HG02571 (cell line): Measurements from ENCODE around the gene PDXDC1.
"Not testable (repeated sequence)": the region's sequence is repeated elsewhere in the genome, so short reads cannot be mapped to it uniquely, and the experiment has no call there.

Experiments
- ATAC-seq: cut with Tn5 transposase; IDR thresholded peaks from one replicate; pipeline ENCODE4 v1.9.1; 2021; ENCODE audit warnings: mild to moderate bottlenecking, moderate library complexity; ENCODE audit not compliant: unreplicated experiment

The PDXDC1 gene

DNA sequence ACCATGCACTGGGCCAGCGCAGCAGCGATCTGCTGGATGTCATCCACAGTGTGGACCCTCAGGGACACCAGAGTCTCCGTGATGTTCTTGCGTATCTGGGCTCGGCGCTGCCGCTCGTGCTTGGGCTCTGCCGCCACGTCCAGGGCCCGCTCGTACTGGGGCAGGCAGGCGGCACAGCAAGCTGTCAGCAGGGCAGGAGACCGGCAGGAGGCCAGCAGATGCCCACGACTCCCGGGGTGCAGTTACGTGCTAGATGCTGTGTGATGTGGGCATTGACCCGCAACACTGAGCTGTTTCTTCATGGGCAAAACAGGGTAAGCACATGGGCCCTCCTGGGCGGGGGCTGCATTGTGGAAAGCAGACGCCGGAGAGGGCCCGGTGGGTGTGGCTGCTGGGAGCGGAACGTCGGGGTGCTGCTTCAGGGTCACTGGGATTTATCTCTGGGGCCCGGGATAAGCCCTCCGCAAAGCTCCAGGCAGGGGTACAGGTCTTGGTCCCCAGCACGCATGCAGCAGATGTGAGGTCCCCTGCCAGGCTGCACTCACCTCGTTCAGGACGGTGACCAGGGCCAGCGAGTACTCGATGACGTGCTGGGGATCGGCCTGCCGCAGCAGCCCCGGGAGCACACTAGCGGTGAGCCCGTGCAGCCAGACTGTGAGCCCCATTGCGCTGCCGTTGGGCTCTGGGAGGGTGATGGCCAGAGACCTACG, 158.0 kb downstream of the PDXDC1 start:
- ATAC-seq = not testable (repeated sequence)

DNA sequence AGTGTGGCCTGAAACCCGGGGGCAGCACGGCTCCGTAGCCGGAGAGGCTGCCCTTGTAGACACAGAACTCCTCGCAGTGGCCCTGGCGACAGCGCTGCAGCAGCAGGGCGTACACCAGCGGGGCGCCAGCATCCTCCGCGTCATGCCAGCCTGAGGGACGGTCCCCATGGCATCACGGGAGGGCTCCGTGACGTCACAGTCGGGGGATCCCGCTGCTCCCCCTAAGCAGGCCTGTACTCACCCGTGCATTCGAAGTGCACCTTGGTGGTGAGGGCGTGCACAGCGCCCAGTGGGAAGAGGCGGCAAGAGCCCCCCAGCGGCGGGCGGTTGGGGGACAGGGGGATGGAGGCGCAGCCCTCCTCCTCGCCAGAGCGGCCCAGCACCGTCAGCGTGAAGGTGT, 158.7 kb downstream of the PDXDC1 start:
- not testable (repeated sequence) for ATAC-seq

DNA sequence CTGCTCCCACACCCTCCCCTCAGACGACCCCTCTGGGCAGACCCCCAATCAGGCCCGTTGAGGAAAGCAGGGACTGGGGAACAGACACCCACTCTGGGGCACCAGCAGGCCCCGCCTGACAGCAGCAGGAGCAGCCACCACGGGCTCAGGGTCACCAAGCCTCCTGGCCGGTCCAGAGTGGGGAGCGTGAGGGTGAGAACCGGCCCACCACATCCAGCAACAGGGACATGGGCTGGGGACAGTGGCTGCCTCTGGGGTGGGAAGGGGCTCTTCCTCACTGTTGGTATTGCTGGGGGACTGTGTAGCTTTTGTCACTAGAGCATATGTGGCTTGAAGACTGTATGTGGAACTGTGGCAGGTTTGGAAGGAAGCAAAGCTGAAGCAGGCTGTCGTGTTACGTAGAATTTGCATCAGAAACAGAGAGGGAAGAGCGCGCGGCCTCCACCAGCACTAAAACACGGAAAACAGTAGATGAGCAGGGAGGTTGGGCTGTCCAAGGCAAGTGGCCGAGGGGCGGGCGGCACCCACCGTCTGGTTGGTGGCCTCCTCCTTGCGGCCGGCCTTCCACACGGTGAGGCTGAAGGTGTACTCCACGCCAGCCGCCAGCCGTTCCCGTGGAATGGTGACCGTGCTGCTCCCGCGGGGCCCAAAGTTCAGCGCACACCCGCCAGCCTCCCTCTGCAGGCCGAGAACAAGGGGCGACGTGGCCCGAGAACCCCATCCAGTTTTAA, 160.1 kb downstream of the PDXDC1 start:
- not testable (repeated sequence) for ATAC-seq

DNA sequence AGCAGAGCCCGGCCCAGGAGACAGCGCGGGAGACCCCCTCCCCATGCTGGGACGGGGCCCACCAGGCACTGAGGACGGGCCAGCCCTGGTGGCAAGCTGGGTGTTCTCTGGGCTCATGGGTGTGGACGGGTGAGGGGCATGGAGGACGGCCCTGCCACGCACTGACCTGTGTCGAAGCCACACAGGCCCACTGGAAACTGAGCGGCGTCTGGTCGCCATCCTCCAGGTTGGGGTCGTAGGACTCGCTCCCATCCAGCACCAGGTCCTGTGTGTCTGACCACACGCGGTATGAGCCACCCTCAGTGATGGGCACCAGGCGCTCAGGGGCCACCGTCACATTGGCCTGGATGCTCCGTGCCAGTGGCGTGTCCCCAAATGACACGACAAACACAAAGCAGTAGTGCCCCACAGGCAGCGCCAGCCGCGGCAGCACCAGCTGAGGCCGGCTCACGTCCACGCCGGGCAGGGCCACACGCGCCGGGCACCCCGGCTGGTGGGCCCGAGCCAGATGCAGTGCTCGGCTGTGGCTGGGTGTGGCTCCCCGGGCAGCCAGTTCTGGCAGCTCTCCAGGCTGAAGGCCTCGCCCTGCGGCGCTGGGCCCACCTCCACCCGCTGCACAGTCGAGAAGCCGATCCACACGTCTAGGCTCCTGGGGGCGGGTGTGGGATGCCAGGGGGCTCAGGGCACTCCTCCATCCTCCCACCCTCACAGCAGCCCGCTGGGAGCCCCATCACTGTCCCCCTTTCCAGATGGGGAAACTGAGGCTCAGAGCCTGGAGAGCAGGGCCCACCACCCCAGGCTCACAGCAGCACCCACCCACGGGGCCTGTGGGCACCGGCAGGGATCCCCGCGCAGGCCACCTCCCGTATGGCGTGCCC, 160.9 kb downstream of the PDXDC1 start:
- not testable (repeated sequence) for ATAC-seq

DNA sequence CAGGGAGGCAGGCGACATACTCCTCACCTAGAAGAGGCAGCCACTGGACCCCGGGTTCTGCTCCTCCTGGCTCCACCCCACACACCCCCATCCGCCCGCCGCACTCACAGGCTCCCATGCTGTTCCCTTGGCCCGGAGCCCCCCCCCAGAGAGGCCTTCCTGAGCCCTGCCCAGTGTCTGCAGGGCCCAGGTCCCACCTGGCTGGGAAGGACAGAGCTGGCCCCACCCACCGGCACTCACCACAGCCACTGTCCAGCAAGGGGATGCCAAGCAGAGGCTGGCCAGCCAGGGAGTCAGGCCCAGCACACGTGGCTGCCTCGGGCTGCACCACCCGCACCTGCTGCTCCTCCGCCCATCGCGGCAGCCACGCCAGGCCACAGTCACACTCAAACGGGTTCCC, 162.7 kb downstream of the PDXDC1 start:
- not testable (repeated sequence) for ATAC-seq

DNA sequence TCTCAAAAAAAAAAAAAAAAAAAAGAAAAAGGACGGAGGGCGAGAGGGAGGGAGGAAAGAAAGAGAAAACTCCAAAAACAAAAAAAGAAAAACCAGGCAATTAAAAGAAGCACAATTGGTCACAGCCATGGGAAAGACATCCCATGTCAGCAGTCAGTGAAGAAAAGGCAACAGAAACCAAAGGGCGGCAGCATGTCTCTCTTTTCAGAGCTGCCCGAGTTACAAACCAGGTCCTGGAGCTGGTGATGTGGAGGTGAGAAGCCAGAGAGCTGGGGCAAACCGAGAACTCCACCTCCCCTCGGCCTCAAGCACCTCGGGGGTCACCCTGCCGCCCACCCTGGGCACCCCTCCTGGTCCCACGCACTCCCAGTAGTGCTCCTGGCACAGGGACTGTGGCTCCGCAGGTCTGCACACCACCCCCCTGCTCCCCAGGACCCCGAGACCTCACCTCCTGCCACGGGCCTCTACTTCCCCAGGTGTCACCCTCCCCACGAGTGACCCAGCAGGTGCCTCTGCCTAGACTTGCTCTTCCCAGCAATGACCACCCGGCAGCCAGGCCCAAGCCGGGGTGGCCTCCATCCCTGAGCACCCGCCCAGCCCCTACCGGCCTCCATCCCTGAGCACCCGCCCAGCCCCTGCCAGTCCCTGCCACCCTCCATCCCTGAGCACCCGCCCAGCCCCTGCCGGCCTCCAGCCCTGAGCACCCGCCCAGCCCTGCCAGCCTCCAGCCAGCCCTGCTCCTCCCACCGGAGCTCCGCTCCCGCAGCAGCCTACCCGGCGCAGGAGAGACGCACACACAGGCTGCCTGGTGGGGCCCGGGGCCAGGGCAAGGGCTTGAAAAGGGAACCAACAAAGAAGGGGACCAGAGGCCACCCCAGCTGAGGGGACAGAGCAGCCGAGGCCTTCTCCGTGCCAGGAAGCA, 165.9 kb downstream of the PDXDC1 start:
- not testable (repeated sequence) for ATAC-seq

DNA sequence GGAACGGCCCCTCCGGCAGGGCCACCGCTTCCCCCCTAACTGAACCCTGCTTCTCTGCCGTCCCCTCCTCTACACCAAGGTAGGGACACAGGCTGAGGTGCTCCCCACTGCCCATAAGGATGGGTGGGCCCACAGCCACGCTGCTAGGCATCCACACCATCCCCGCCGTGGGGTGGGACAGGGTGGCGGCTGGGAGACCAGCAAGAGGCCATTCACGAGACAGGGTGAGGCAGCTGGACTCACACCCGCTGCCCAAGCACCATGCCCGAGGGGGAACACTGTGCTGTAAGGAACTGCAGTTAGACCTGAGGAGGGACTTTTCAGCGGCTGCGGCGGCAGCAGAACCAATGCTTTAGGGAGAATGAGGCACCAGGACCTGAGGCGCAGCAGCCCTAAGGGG, 166.8 kb downstream of the PDXDC1 start:
- no peak for ATAC-seq

DNA sequence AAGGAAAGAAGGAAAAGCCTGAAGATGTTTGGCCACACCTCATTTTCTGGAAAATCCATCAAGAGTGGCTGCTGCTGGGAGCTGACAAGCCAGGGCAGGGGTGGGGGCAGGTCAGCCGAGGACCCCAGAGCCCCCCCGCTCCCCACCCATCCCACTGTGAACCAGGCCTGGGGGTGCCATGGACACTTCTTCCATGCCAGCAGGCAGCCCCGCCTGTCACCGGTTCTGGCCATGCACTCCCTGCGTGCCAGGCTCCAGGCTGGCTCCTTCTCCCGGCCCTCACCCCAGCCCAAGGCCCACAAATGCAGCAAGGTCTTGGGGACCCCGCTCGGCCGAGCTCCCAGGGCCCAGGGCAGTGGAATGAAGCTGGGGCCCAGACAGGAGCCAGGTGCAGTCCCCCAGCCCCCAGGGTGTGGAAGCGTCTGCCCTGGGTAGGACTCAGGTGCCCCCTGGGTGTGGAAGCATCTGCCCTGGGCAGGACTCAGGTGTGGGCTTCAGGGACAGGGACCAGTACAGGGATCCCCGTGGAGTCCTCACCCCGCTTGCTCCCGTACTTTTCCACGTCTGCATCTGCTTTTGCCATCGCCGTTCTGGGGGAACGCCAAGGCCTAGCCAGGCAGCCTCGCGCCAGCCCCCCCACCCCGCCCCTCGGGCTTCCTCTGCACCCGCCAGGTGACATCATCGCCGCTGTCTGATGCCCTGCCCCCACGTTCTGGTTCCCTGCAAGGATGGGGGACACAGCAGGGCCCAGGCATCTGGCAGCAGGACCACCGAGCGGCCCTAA, 167.5 kb downstream of the PDXDC1 start:
- ATAC-seq = not testable (repeated sequence)

DNA sequence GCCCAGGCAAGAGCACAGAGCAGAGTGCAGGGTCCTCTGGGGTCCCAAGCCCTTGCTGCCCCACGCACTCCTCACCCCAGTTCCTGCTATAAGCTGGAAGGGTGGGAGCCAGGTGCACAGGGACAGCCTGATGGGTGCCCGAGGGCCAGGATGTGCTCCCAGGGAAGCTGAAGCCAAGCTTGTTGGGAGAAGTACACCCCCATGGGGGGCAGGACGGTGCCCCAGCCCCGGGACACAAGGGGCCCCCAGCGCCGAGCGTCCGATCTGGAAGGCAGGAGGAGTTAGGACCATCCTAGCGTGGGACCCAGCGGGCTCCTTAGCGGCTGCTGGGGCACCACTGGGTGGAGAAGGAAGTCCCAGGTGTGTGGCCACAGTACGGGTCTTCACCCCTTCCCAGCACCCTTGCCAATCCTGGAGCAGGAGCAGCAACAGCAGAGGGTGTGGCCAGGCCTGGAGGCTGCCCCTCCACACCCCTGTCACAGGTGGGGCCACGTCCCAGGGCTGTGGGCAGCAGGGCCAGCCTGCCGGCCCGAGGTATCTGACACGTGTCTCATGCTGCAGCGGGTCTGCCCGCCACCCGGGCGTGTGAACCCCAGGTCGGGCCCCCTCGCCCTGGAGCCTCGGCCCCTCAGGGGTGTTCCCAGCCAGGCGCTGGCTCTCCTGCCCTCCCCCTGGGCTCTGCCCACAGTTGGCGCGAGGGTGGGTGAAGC, 168.2 kb downstream of the PDXDC1 start:
- not testable (repeated sequence) for ATAC-seq

DNA sequence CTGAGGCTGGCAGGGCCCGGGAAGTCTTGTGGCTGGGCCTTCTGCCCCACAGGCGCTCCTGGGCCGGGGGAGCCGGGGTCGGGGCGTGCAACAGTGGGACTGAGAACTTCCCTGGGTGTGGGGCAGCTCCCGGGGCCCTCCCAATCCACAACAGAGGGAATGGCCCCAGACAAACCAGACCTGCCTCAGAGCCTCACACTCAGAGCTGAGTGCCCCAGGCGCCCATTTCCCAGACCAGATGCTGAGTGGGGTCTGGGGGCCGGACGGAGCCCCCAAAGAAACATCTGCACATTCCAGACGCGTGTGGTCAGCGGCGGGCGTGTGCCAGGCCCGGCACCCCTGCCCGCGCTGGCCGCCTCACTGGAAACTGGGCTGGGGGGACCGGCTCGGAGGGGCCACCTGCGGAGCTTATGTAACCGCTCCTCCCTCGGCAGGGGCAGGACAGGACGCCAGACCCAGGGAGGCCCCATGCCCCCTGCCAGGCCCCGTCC, 168.8 kb downstream of the PDXDC1 start:
- ATAC-seq = not testable (repeated sequence)

DNA sequence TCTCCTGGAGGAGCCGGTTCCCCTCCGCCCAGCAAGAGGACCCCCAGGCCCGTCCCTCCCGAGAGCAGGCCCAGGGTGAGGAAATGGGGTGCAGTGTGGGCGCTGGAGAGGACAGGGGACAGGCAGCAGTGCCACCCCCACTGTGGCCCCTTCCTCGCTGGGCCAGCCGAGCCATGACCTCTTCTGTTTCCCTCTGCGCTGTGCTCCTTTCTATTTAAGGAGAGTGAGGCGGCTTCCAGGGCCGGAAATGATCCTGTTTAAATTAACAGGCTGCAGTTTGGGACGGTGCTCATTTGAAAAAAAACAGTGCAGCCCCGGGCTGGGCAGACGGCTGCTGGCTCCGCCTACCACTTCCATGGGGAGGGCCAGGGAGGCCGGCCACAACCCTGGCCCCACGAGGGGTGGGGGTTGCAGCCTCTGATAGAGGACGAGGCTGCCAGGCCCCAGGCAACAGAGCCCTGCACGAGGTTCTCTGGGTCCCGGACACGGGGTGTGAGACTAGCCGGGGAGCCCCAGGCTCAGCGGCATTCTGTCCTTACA, 169.3 kb downstream of the PDXDC1 start:
- ATAC-seq = not testable (repeated sequence)

DNA sequence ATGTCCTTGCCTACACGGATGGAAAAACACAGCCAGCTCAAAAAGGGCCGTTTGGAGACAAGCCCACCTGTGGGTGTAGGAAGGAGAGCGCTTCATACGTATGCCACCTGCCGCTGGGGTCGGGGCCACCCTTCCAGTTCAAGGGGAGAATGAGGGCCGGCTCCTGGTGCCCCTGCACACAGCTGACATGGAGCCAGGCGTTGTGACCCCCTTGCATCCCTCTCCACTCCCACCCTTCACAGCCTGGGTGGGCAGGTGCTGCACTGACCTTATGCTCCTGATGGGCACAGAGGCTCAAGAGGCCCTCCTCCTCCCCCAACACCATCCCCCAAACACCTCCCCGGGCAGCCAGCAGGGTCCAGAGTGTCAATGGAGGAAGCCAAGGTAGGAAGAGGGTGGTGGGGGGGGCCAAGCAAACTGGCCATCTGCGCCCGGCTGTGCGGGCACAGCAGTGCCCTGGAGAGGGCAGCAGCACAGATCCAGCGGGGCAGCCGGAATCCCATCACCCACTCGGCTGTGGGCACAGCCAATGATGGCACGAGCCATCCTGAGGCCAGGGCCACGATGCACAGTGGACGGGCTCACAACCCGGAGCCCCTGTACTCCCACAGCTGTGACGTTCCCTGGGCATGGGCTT, 170.1 kb downstream of the PDXDC1 start:
- ATAC-seq = not testable (repeated sequence)

DNA sequence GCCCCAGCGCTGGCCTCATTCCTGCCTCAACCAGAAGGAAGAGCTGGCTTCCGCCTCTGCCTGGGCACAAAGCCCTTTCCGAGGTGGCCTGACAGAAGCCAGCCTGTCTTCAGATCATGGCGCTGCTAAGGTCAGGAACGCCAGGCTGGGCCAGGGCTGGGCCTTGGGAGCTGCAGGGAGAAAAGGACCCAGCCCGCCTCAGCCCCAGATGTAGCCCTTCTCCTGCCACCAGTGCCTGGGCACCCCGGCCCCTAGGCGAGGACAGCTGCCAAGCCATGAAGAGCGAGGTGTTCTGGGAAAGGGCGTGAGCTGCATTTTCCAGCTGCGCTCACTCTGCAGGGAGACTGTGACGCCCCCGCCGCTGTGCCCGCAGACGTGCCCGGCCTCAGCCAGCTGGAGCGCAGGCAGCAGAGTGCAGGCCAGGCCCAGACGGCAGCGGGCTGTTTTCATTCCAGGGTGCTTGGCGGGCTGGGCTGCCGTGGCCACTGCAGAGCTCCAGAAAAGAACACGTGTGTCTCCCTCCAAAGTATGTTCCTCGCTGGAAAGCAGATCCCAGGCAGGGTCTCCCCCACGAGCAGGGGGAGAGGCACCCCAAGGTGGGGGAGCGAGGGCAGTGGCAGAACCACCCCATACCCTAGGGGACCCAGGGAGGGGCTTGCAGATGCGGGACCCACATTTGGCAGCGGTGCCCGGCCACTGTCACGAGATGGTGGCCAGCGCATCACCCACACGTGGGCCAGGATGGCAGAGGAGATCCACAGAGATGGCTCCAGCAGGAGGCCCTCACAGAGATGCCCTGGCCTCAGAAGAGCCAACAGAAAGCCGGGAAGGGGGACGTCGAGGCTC, 170.8 kb downstream of the PDXDC1 start:
- not testable (repeated sequence) for ATAC-seq

DNA sequence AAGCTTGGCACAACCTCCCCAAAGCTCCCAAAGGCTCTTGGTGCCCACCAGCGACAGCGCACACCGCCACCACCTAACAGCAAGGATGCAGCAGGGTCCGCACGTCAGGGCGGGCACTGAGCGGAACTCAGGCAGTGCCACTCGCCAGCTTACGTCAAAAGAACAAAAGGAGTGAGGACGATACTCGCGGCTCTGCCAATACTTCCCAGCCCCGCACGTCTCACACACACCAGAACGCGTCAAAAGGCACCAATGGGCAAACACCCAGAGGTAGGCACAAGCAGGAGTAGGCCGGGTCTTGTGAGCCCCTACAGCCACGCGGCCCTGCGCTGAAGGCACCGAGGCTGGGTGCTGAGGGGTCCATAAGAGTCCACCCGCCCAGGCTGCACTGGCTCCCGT, 171.4 kb downstream of the PDXDC1 start:
- ATAC-seq = not testable (repeated sequence)

DNA sequence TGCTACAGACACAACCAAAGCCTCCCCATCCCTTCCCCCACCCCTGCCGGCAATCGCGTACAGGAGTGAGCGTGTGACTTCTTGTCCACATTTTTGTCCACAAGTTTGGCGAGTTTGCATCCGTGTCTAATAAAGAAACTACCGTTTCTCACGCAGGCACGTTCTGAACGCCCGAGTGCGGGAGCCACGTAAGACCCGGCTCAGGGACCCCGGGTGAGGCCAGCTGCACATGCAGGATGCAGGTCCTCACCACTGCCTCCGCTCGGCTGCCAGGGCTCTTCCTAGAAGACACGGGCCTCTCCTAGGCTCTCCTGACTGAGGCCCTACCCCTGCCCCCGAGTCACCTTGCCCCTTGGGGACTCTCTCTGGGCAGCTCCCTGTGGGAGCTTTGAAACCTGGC, 174.0 kb downstream of the PDXDC1 start:
- not testable (repeated sequence) for ATAC-seq

DNA sequence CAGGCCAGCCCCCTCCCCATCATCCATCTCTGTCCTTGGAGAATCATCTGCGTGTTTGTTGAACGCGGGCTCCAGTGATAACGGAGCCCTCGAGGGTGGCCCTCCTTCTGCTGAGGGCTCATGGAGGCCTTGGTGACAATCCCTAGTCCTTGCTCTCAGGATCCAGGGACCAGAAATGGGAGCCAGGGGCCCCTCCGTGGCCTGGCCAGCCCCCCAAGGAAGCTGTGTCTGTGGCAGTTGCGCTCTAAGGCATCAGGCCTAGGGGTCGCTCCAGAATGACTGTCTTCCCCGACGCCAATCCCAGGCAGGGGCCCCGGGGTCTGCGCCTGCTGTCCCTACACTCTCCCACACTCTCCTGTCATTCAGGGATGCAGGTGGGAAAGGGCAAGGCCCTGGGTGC, 174.4 kb downstream of the PDXDC1 start:
- not testable (repeated sequence) for ATAC-seq

DNA sequence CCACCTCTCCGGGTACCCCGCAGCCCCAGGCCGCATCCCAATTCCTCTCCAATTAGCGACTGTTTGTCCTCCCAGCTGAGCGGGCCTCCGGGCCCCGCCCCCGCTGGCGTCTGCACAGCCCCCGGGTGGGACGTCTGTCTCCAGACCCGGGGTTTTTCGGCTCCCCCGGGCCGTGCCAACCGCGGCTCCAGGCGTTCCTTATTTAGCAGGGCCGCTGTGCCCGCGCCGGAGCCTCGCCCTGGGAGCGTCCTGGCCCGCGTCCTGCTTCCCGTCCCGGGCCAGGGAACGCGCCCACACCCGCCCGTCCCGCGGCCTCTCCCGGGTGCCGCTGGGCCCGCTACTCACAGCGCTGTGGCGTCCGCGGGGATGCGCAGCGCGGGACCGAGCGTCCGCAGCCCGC, 179.2 kb downstream of the PDXDC1 start:
- ATAC-seq = not testable (repeated sequence)
